Mesodermal cell (in vitro differentiated cells): ENCODE results near the gene RBM23.

Source experiments
- H3K27ac ChIP-seq: 2 replicates; pipeline ENCODE4 v1.7.0; 2013; ENCODE audit warnings: mild to moderate bottlenecking, low read depth, low read length, moderate library complexity; ENCODE audit not compliant: severe bottlenecking
- H3K36me3 ChIP-seq: 2 replicates; pipeline ENCODE4 v1.7.1; 2013; ENCODE audit warnings: mild to moderate bottlenecking, low read length, moderate library complexity; ENCODE audit not compliant: control insufficient read depth, insufficient read depth
- H3K4me1 ChIP-seq: one replicate; pipeline ENCODE4 v1.7.1; 2013; ENCODE audit warnings: mild to moderate bottlenecking, low read length; ENCODE audit not compliant: insufficient read depth, control insufficient read depth, poor library complexity, severe bottlenecking
- H3K4me3 ChIP-seq: 2 replicates; pipeline ENCODE4 v1.7.0; 2013; ENCODE audit warnings: low read length, control low read depth, mild to moderate bottlenecking; ENCODE audit not compliant: insufficient read depth, poor library complexity, severe bottlenecking; ENCODE audit errors: extremely low read depth
- H3K9me3 ChIP-seq: 2 replicates; pipeline ENCODE4 v1.7.1; 2013; ENCODE audit warnings: mild to moderate bottlenecking, low read length, moderate library complexity; ENCODE audit not compliant: control insufficient read depth
- WGBS, 2 experiments: methylation state at CpG; one replicate each; pipeline ENCODE4 v1.1.5; 2013; ENCODE audit warnings: missing lambda C conversion rate in 2 of 2; ENCODE audit not compliant: insufficient coverage in 2 of 2; 5-methylcytosine and 5-hydroxymethylcytosine counted together

The RBM23 gene

DNA sequence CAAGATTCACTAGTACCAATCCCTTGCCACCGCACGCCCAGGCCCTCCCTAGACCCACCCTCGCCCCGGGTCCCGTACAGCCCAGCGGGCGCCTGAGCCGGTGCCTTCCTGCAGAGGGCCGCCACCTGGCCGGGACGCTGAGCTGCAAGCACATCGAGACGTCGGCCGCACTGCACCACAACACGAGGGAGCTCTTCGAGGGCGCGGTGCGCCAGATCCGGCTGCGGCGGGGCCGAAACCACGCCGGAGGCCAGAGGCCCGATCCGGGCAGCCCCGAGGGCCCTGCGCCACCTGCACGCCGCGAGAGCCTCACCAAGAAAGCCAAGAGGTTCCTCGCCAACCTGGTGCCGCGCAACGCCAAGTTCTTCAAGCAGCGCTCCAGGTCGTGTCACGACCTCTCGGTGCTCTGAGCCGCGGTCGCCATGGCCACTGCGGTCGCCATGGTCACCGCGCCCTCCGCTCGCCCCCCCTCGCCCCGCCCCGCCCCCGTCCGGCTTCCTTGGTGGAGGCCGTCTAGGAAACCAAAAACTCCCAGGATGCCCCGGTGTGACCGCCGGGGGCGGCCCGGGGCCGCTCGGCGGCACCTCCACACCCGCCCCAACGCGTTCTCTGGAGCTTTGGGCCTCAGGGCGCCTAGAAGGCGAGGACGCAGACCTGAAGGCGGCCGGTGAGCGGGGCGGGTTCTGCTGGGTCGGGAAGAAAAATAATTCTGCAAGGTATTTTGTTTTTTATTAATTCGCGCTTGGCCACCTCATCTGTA lies 32.3 kb downstream of the RBM23 start:
- Histone ChIP-seq H3K4me1 (peaks cover 9% of the 10 kb centered on the region), H3K27ac (peak overlapping the region; percentile 78), H3K36me3 (no peaks in the 10 kb centered on the region), H3K9me3 (no peaks in the 10 kb centered on the region), H3K4me3 (peak overlapping the region; percentile 57)
- 7 to 9% methylated on average over 44 to 62 of the region's 77 CpGs for WGBS, 2 experiments

DNA sequence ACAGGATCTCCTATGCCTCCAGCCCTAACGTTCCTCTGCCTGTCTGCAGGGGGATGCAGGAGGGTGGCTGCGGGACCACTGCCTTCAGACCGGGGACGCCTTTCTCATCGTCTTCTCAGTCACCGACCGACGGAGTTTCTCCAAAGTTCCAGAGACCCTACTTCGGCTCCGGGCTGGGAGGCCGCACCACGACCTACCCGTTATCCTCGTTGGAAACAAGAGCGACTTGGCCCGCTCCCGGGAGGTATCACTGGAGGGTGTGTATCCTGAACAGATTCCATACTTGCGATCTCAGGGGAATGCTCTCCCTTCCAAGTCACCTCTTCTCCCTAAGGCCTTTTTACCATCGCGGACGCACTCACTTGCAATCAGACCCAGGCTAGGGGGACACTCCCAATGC lies 33.0 kb downstream of the RBM23 start:
- Histone ChIP-seq H3K4me3 (peak overlapping the region; percentile 57), H3K27ac (no peak overlapping the region), H3K9me3 (no peaks in the 10 kb centered on the region), H3K4me1 (peaks cover 9% of the 10 kb centered on the region), H3K36me3 (no peaks in the 10 kb centered on the region)
- WGBS, 2 experiments, result 94% methylated on average over 19 to 21 of the region's 21 CpGs

DNA sequence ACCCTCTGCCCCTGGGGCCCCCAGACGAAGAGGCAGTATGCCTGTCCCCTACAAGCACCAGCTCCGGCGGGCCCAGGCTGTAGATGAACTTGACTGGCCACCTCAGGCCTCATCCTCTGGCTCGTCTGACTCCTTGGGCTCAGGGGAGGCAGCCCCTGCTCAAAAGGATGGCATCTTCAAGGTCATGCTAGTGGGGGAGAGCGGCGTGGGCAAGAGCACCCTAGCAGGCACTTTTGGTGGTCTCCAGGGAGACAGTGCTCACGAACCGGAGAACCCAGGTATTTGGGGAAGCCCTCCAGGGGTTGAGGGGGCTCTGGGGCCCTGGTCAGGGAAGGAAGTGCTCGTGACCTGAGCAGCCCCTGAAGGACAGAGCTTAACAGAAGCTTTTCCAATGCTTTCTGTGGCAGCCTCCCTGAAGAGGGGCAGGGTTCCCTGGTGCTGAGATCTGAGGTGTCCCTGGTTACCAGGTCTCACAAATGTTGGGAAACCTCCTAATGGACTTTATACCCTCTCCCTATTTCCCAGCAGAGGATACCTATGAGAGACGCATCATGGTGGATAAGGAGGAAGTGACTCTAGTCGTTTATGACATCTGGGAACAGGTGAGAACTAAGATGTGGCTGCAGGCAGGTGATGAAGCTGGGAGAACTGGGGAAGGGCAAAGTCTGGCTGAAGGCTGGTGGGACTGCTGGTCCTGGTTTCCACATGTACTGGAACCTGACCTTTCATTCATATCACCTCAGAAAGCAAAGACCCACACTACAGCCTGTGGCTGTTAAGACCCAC lies 34.0 kb downstream of the RBM23 start:
- Histone ChIP-seq H3K9me3 (no peaks in the 10 kb centered on the region), H3K4me1 (peaks cover 9% of the 10 kb centered on the region), H3K27ac (no peak overlapping the region), H3K4me3 (no peak overlapping the region), H3K36me3 (no peaks in the 10 kb centered on the region)
- 91 to 96% methylated on average over 10 of the region's 11 CpGs for WGBS, 2 experiments

DNA sequence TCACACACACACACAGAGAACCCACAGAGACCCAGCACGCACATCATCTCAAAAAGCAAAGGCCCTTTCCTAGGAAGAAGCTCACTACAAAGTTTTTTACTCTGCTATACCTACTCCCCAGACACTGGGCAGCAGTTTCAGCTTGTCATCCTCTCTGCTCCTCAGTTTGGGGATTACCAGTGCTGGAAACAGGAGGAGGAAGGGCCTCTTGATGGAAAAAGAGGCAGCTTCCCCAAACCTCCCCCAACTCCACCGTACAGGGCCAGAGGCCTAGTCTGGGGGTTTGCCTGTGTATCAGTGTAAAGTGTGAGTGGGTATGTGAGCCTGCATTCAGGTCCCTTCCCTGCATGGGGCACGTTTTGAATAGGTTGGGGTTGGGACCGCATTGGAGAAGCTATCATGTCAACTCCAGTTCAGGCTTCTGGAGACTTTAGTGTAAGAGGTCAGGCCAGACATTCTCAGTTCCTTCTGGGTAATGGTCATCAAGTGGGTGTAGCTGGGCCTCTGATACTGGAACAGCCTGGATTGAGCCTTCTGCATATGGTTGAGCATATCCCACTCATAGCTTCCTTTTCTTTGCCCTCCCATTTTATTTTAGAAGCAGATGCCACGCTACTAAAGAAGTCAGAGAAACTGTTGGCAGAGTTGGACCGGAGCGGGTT lies 34.7 kb downstream of the RBM23 start:
- Histone ChIP-seq H3K36me3 (no peaks in the 10 kb centered on the region), H3K4me1 (peaks cover 9% of the 10 kb centered on the region), H3K9me3 (no peaks in the 10 kb centered on the region), H3K27ac (no peak overlapping the region), H3K4me3 (no peak overlapping the region)
- 92 to 100% methylated on average over 5 to 6 of the region's 7 CpGs for WGBS, 2 experiments

DNA sequence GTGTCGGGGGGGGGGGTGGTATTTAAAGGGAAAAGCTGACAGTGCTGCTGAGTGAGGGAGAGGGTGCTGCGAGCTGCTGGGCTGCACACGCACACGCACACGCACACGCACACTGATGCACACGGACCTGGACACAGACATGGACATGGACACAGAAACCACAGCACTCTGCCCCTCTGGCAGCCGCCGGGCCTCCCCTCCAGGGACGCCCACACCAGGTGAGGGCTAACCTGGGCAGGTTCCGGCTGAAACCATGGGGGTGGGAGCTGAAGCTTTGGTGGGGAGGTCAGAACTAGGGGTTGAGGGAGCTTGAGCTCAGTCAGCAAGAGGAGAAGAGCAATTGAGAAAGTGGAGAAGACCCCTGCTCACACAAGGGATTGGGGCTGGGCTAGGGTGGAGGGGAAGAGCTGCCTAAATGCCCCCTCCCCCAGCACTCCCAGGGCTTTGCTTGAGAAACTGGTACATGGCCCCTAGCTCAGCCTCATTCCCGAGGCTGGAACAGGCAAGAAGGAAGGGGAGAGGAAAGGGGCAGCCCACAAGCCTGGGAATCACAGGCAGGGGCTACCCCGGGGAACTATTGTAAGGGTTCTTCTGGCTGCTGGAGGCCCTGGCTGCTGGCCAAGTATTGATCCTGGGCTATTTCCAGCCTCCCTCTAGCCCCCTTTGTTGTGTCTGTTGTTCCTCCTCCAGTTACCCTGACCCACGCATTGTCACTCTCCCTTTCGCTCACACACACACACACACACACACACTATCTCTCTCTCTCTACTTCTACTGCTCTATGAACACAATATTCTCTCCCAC lies 35.6 kb downstream of the RBM23 start, which contains the start of gene REM2:
TSS of gene REM2 (plus strand) at position 50 of the 804 bp plus-strand sequence. CDS start at position 116, 66 bp downstream.
- Histone ChIP-seq H3K9me3 (no peaks in the 10 kb centered on the region), H3K4me1 (peaks cover 9% of the 10 kb centered on the region), H3K27ac (peak within 1 kb of the TSS; percentile 74), H3K36me3 (peaks cover 2% of the 10 kb centered on the region), H3K4me3 (no peak within 1 kb of the TSS)
- WGBS, 2 experiments, result 36 to 49% methylated on average over 5 to 13 of the region's 15 CpGs

DNA sequence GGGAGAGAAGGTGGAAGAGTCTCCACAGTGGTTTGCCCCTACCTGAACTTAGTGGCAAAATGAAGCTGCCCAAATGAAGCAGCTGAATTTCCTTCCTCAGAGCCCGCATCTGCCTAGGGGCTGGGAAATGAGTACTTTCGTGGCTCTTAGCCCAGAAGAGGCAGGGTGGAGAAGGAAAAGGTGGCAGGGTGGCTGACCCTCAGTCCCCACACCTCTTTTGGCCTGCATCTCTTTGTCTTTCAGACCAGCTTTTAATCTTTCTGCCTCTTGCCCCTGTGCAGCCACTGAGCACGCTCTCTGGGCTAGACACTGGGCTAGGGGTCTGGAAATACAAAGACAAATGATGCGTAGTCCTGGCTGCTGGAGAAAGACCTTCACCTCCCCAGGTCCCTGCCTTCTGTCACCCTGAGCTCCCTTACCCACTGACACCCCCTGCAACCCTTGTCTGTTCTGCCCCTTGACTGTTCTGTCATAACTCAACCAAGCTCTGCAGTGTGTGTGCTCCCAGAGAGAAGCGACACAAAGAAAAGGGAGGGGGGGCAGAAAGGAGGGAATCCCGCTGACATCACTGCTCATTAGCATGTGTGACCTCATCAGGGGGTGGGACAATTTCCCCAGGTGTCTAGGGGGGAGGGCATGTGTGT lies 36.3 kb downstream of the RBM23 start:
- Histone ChIP-seq H3K4me1 (peaks cover 7% of the 10 kb centered on the region), H3K36me3 (peaks cover 9% of the 10 kb centered on the region), H3K4me3 (no peak overlapping the region), H3K27ac (peak overlapping the region; percentile 74), H3K9me3 (no peaks in the 10 kb centered on the region)
- 60 to 83% methylated on average over 2 of the region's 6 CpGs for WGBS, 2 experiments

DNA sequence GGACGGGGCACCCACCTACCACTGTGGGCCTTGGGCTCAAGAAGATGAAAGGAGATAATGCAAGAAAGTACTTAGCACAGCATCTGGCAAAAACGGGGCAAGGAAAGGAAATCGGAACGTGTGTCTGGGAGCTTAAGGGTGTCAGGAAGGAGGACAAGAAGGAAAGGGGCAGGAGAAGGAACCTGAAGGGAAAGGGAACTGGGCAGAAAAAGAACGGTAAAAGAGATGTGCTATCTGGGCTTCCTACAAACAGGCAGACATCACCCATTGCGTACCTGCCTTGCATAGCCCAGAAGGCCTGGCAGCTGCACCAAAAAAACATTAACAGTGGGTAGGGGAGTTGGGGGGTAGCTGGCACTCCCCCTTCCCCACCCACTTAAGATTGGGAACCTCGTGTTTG lies 36.9 kb downstream of the RBM23 start:
- H3K27ac ChIP-seq, result no peak overlapping the region
- WGBS, 2 experiments, result 70 to 72% methylated on average over 4 to 5 of the region's 7 CpGs

DNA sequence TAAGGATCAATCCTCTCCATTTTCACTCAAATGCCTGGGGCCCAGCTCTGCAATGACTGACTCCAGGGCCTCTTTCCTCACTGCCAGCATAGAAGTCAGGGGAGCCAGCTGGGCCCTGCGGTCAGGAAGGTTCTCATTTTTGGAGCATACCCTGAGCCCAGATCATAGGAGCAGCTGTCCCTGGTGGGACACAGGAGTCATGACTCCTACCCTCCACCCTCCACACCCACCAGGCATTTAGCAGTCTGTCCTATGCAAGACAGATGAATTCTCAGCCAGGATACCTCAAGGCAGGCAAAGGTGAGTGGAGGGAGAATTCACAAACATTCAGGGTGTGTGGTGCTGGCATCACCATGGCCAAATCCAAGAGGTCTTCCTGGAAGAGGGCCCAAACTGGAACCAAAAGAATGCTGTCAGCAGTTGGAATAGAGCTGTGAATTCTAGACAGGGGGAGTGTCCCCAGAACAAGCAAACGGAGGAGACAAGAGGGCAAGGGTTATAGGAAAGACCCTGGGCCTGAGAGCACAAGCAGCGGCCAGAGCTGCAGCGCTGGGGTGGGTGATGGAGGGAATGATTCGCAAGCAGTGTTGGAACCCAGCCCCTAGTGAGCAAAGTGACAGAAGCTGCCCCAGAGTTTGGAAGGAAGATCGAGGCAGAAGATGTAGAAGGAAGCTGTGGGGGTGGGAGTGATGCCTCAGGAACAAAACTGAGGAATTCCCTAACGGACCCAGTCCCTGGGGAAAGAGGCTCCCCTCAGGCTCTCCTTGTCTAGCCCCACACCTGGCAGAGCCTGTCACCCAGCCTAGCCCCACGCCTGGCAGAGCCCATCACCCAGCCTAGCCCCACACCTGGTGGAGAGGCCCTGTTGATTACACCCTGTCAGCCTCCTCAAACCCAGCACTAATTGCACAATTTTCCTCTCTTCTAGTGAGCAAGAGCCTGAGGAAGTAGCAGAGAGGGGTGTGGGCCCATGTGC lies 40.4 kb downstream of the RBM23 start:
- Histone ChIP-seq H3K9me3 (no peaks in the 10 kb centered on the region), H3K4me1 (peaks cover 7% of the 10 kb centered on the region), H3K27ac (no peak overlapping the region), H3K36me3 (peaks cover 47% of the 10 kb centered on the region), H3K4me3 (no peak overlapping the region)
- WGBS, 2 experiments, result 91 to 98% methylated on average over 5 to 8 of the region's 8 CpGs

More for the DNA sequence above, 36.9 kb downstream of the RBM23 start:
- H3K4me3 ChIP-seq, result no peak overlapping the region
- peaks cover 7% of the 10 kb centered on the region for H3K4me1 ChIP-seq
- H3K36me3 ChIP-seq, result peaks cover 14% of the 10 kb centered on the region
- no peaks in the 10 kb centered on the region for H3K9me3 ChIP-seq

DNA sequence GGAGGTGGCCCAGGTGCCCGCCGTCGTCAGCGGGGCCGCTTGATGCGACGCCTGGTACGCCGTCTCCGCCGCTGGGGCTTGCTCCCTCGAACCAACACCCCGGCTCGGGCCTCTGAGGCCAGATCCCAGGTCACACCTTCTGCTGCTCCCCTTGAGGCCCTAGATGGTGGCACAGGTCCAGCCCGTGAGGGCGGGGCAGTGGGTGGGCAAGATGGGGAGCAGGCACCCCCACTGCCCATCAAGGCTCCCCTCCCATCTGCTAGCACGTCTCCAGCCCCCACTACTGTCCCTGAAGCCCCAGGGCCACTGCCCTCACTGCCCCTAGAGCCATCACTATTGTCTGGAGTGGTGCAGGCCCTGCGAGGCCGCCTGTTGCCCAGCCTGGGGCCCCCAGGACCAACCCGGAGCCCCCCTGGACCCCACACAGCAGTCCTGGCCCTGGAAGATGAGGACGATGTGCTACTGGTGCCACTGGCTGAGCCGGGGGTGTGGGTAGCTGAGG lies 41.9 kb downstream of the RBM23 start:
- Histone ChIP-seq H3K27ac (no peak overlapping the region), H3K4me3 (no peak overlapping the region), H3K4me1 (no peaks in the 10 kb centered on the region), H3K36me3 (peaks cover 52% of the 10 kb centered on the region), H3K9me3 (no peaks in the 10 kb centered on the region)
- 95% methylated on average over 17 to 19 of the region's 22 CpGs for WGBS, 2 experiments
